HepG2 (cell line): ENCODE results near the gene UCK2.

ENCODE experiments used
- BCL6 ChIP-seq: IDR thresholded peaks from 2 replicates; pipeline ENCODE4 v1.6.1; 2016; ENCODE audit warnings: missing genetic modification reagents, missing compliant biosample characterization
- HDAC2 ChIP-seq: sonication (generic); formaldehyde crosslinking; IDR thresholded peaks from 2 replicates; pipeline ENCODE4 v1.4.0; 2020; ENCODE audit warnings: missing genetic modification reagents
- NR2F2 ChIP-seq: IDR thresholded peaks from 2 replicates; pipeline ENCODE4 v1.6.1; 2012; ENCODE audit warnings: low read depth, inconsistent platforms, borderline replicate concordance
- PCBP1 ChIP-seq: fragments of 200-400 bp; formaldehyde crosslinking; IDR thresholded peaks from 2 replicates; pipeline ENCODE4 v1.6.1; 2017; ENCODE audit warnings: mild to moderate bottlenecking, low read depth, low read length, borderline replicate concordance
- POLR2A ChIP-seq, 2 experiments: IDR thresholded peaks; 2 replicates each; pipeline ENCODE4 v1.6.1; 2011; ENCODE audit warnings: low read depth in 2 of 2, low read length in 2 of 2, mild to moderate bottlenecking in 1 of 2, moderate library complexity in 1 of 2; ENCODE audit not compliant: insufficient read depth in 1 of 2
- ZNF670 ChIP-seq: sonication (generic); formaldehyde crosslinking; IDR thresholded peaks from 2 replicates; pipeline ENCODE4 v1.8.0; 2022; ENCODE audit warnings: mild to moderate bottlenecking, missing genetic modification reagents, borderline replicate concordance
- ZNF776 ChIP-seq: sonication (generic); formaldehyde crosslinking; IDR thresholded peaks from 2 replicates; pipeline ENCODE4 v1.4.0; 2020; ENCODE audit warnings: mild to moderate bottlenecking, missing genetic modification reagents
- ZNF792 ChIP-seq: IDR thresholded peaks from 2 replicates; pipeline ENCODE4 v1.6.1; 2016
- TF ChIP-seq, protein P1 (sequence below): sonication (generic); formaldehyde crosslinking; IDR thresholded peaks from 2 replicates; pipeline ENCODE4 v1.5.0; 2020; ENCODE audit warnings: mild to moderate bottlenecking, missing genetic modification reagents, moderate library complexity
- TF ChIP-seq, protein P2 (sequence below): sonication (generic); formaldehyde crosslinking; IDR thresholded peaks from 2 replicates; pipeline ENCODE4 v1.4.0; 2020; ENCODE audit warnings: low read depth, mild to moderate bottlenecking, missing genetic modification reagents
- TF ChIP-seq, protein P3 (sequence below): sonication (generic); formaldehyde crosslinking; IDR thresholded peaks from 2 replicates; pipeline ENCODE4 v1.8.1; 2023; ENCODE audit warnings: missing genetic modification reagents, inconsistent platforms, borderline replicate concordance

DNA sequence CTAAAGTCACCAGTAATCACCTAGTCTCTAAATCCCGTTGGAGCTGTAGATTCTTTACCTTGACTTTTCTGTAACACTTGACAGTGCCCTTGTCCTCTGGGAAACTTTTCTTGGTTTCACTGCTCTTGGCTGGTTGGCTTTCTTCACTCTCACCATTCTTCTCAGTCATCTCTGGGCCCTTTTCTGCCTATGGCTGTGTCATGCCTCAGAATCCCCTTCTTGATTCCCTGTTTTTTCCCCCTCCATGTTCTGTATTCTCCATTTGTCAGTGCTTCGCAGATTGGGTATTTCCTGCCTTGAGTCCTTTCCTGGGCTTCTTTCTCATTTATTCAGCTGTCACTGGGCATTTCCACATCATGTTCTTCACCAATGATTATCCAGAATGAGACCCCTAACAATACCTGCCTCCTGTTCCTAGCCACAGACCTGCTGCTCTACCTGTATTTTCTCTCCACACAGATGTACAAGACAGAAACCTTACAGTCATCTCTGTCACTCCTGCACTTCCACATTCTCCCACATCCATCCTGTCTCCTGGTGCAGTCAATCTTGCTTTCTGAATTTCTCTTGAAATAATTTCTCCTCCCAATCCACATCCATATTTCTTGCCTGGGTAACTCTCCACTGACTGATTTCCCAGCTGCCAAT lies 14.7 kb downstream of the UCK2 start:
- TF ChIP-seq, protein P1, sequence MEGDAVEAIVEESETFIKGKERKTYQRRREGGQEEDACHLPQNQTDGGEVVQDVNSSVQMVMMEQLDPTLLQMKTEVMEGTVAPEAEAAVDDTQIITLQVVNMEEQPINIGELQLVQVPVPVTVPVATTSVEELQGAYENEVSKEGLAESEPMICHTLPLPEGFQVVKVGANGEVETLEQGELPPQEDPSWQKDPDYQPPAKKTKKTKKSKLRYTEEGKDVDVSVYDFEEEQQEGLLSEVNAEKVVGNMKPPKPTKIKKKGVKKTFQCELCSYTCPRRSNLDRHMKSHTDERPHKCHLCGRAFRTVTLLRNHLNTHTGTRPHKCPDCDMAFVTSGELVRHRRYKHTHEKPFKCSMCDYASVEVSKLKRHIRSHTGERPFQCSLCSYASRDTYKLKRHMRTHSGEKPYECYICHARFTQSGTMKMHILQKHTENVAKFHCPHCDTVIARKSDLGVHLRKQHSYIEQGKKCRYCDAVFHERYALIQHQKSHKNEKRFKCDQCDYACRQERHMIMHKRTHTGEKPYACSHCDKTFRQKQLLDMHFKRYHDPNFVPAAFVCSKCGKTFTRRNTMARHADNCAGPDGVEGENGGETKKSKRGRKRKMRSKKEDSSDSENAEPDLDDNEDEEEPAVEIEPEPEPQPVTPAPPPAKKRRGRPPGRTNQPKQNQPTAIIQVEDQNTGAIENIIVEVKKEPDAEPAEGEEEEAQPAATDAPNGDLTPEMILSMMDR (CRISPR knock-in tag) = no peak
- no peak for TF ChIP-seq NR2F2
- TF ChIP-seq ZNF792 (CRISPR knock-in tag) = no peak
- TF ChIP-seq BCL6 (CRISPR knock-in tag) = no peak
- no peak for TF ChIP-seq POLR2A (IDR thresholded peaks at IDR 0.05; ENCODE audit: insufficient read depth in 1 of 2, low read depth in 2 of 2, low read length in 2 of 2)
- no peak for TF ChIP-seq ZNF670 (CRISPR knock-in tag)
- TF ChIP-seq PCBP1 = no peak
- no peak for TF ChIP-seq ZNF776
- TF ChIP-seq, protein P2, sequence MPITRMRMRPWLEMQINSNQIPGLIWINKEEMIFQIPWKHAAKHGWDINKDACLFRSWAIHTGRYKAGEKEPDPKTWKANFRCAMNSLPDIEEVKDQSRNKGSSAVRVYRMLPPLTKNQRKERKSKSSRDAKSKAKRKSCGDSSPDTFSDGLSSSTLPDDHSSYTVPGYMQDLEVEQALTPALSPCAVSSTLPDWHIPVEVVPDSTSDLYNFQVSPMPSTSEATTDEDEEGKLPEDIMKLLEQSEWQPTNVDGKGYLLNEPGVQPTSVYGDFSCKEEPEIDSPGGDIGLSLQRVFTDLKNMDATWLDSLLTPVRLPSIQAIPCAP (CRISPR knock-in tag) = no peak
- TF ChIP-seq, protein P3, sequence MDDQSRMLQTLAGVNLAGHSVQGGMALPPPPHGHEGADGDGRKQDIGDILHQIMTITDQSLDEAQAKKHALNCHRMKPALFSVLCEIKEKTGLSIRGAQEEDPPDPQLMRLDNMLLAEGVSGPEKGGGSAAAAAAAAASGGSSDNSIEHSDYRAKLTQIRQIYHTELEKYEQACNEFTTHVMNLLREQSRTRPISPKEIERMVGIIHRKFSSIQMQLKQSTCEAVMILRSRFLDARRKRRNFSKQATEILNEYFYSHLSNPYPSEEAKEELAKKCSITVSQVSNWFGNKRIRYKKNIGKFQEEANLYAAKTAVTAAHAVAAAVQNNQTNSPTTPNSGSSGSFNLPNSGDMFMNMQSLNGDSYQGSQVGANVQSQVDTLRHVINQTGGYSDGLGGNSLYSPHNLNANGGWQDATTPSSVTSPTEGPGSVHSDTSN = no peak
- no peak for TF ChIP-seq HDAC2 (CRISPR knock-in tag)
